ENCODE measurements around the gene NHEJ1.

The NHEJ1 gene

GRCh38 chr2:219056176-219056895 is 104.3 kb downstream of the NHEJ1 start:
- no peak for DNase-seq

- no peak for DNase-seq
Measured at GRCh38 chr2:219054956-219055903, 105.4 kb downstream of the NHEJ1 start.

GRCh38 chr2:219049282-219049681 is 111.3 kb downstream of the NHEJ1 start:
- DNase-seq: no peak

- peak; percentile 79 for DNase-seq
Measured at GRCh38 chr2:219045937-219046550, 114.6 kb downstream of the NHEJ1 start.

- no peak for DNase-seq
Measured at GRCh38 chr2:219042750-219043149, 117.9 kb downstream of the NHEJ1 start.

- DNase-seq: no peak
Measured at GRCh38 chr2:219042157-219042556, 118.5 kb downstream of the NHEJ1 start.

GRCh38 chr2:219041252-219041651 is 119.4 kb downstream of the NHEJ1 start, which contains the start of gene CFAP65:
Gene CFAP65 (minus strand): TSS chr2:219041516. CDS start chr2:219039048, 2,468 bp downstream.
- DNase-seq: peak; percentile 70

- no peak for DNase-seq
Measured at GRCh38 chr2:219038600-219038999, 122.0 kb downstream of the NHEJ1 start.

- no peak for DNase-seq
Measured at GRCh38 chr2:219037783-219038499, 122.7 kb downstream of the NHEJ1 start.

GRCh38 chr2:219035942-219036341 is 124.7 kb downstream of the NHEJ1 start:
- DNase-seq: no peak

GRCh38 chr2:219034823-219035222 is 125.8 kb downstream of the NHEJ1 start:
- DNase-seq: no peak

- DNase-seq: no peak
Measured at GRCh38 chr2:219032051-219032745, 128.4 kb downstream of the NHEJ1 start.

GRCh38 chr2:219031005-219031738 is 129.4 kb downstream of the NHEJ1 start:
- no peak for DNase-seq

GRCh38 chr2:219030177-219030940 is 130.3 kb downstream of the NHEJ1 start:
- DNase-seq: no peak

- DNase-seq: peak; percentile 90
Measured at GRCh38 chr2:219029829-219030165, 130.8 kb downstream of the NHEJ1 start.

GRCh38 chr2:219028996-219029828 is 131.4 kb downstream of the NHEJ1 start:
- DNase-seq: no peak

- DNase-seq: no peak
Measured at GRCh38 chr2:219028141-219028540, 132.5 kb downstream of the NHEJ1 start.

GRCh38 chr2:219027511-219028055 is 133.0 kb downstream of the NHEJ1 start:
- DNase-seq: no peak

- no peak for DNase-seq
Measured at GRCh38 chr2:219026946-219027345, 133.7 kb downstream of the NHEJ1 start.

All from islet precursor cell (in vitro differentiated cells).